HuH-7 (cell line): ENCODE data around the gene HOXA1.

ENCODE experiments used
- DNase-seq: peaks from one replicate; pipeline ENCODE4 v3.0.0; 2011; ENCODE audit warnings: low spot score

The HOXA1 gene

GRCh38 chr7:27105301-27106031, 9.7 kb upstream of the HOXA1 start:
- DNase-seq = no peak

- DNase-seq = no peak
These were observed 8.7 kb upstream of the HOXA1 start for GRCh38 chr7:27104341-27105058.

GRCh38 chr7:27103489-27104226, 7.9 kb upstream of the HOXA1 start:
- no peak for DNase-seq

GRCh38 chr7:27102581-27103442, 7.0 kb upstream of the HOXA1 start, which contains the start of gene HOXA2:
Gene HOXA2, minus strand, starts transcription at chr7:27102683. Its CDS starts 183 bp downstream, at chr7:27102500.
- no peak for DNase-seq

- DNase-seq = no peak
These were observed 6.3 kb upstream of the HOXA1 start for GRCh38 chr7:27101957-27102580.

- no peak for DNase-seq
These were observed 5.6 kb upstream of the HOXA1 start for GRCh38 chr7:27101171-27101956.

GRCh38 chr7:27100694-27101170, 4.9 kb upstream of the HOXA1 start:
- no peak for DNase-seq

GRCh38 chr7:27099453-27100370, 3.9 kb upstream of the HOXA1 start:
- DNase-seq = no peak

GRCh38 chr7:27098578-27099451, 3.0 kb upstream of the HOXA1 start:
- peak; percentile 69 for DNase-seq

GRCh38 chr7:27097686-27098577, 2.1 kb upstream of the HOXA1 start:
- peak; percentile 74 for DNase-seq

- peak; percentile 62 for DNase-seq
These were observed 1.1 kb upstream of the HOXA1 start for GRCh38 chr7:27096768-27097514.

- no peak for DNase-seq
These were observed 527 bp downstream of the HOXA1 start for GRCh38 chr7:27095050-27095896.

GRCh38 chr7:27094304-27095049, 1.3 kb downstream of the HOXA1 start:
- no peak for DNase-seq

GRCh38 chr7:27093184-27093895, 2.5 kb downstream of the HOXA1 start:
- DNase-seq = no peak
